GM19351 (cell line): Measurements from ENCODE around the gene UGT1A10.

Experiments
- ATAC-seq: cut with Tn5 transposase; IDR thresholded peaks from one replicate; pipeline ENCODE4 v1.9.1; 2021; ENCODE audit warnings: mild to moderate bottlenecking, moderate library complexity; ENCODE audit not compliant: unreplicated experiment

Gene UGT1A10

GRCh38 chr2:233819884-233820773 lies 183.9 kb downstream of the UGT1A10 start:
- no peak for ATAC-seq

- no peak for ATAC-seq
Observed at GRCh38 chr2:233820774-233821105, 184.5 kb downstream of the UGT1A10 start.

GRCh38 chr2:233821196-233821595 lies 184.9 kb downstream of the UGT1A10 start:
- no peak for ATAC-seq

GRCh38 chr2:233821709-233822100 lies 185.5 kb downstream of the UGT1A10 start:
- no peak for ATAC-seq

GRCh38 chr2:233822101-233822771 lies 186.0 kb downstream of the UGT1A10 start:
- ATAC-seq = no peak
